ENCODE measurements around the gene SH2D3A.
"Not testable (repeated sequence)": the region's sequence is repeated elsewhere in the genome, so short reads cannot be mapped to it uniquely, and the experiment has no call there.

The SH2D3A gene

DNA sequence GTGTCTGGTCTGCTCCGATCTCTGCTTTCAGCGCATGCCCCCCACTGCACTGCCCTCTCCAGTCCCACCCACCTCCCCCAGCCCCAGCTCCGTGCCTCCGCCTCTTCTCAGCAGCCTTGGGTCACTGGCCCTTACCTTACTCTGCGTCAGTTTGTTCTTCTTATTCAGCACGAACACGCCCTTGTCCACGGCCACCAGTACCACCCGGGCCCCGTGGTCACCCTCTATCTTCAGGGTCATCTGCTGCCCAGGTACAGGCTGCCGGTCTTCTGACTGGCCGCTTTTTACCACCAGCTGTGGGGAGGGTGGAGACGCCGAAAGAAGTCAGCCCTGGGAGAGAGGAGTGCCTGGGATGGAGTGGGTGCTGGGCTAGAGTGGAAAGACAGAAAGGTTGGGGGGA is 57.7 kb downstream of the SH2D3A start:
- DNase-seq (ENCODE audit: low read depth in 2 of 2) = no peak
- TF ChIP-seq, protein P1, sequence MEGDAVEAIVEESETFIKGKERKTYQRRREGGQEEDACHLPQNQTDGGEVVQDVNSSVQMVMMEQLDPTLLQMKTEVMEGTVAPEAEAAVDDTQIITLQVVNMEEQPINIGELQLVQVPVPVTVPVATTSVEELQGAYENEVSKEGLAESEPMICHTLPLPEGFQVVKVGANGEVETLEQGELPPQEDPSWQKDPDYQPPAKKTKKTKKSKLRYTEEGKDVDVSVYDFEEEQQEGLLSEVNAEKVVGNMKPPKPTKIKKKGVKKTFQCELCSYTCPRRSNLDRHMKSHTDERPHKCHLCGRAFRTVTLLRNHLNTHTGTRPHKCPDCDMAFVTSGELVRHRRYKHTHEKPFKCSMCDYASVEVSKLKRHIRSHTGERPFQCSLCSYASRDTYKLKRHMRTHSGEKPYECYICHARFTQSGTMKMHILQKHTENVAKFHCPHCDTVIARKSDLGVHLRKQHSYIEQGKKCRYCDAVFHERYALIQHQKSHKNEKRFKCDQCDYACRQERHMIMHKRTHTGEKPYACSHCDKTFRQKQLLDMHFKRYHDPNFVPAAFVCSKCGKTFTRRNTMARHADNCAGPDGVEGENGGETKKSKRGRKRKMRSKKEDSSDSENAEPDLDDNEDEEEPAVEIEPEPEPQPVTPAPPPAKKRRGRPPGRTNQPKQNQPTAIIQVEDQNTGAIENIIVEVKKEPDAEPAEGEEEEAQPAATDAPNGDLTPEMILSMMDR (IDR thresholded peaks at IDR 0.05; ENCODE audit: low read depth, low read length) = no peak
- H3K4me3 ChIP-seq (replicated peaks in 1 of 2; ENCODE audit: low read depth in 2 of 2, low read length in 2 of 2) = no peak overlapping the region

DNA sequence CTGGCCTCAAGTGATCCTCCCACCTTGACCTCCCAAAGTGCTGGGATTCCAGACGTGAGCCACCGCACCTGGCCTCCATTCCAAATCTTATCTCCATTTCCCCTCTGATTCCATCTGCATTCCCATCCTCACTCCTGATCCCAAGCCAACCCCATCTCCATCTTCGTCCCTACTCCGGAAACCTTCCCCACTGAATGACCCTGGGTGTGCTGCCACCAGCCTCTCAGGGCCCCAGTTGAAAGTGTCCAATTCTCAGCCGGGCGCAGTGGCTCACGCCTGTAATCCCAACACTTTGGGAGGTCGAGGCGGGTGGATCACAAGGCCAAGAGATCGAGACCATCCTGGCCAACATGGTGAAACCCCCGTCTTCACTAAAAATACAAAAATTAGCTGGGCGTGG is 58.3 kb downstream of the SH2D3A start:
- not testable (repeated sequence) for DNase-seq (ENCODE audit: low read depth in 2 of 2); H3K4me3 ChIP-seq (replicated peaks in 1 of 2; ENCODE audit: low read depth in 2 of 2, low read length in 2 of 2)

DNA sequence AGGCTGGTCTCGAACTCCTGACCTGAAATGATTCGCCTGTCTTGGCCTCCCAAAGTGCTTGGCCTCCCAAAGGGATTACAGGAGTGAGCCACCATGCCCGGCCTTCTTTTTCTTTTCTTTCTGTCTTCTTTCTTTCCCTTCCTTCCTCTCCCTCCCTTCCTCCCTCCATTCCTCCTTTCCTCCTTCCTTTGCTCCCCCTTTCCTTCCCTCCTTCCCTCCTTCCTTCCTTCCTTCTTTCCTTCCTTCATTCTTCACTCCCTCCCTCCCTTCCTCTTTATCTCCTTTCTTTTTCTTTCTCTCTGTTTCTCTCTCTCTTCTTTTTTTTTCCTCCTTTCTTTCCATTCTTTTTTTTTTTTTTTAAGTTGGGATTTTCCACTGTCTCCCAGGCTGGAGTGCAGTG is 58.9 kb downstream of the SH2D3A start:
- no peak overlapping the region for H3K4me3 ChIP-seq (replicated peaks in 1 of 2; ENCODE audit: low read depth in 2 of 2, low read length in 2 of 2)
- no peak for DNase-seq (ENCODE audit: low read depth in 2 of 2)
- TF ChIP-seq, protein P1 (IDR thresholded peaks at IDR 0.05; ENCODE audit: low read depth, low read length) = no peak

DNA sequence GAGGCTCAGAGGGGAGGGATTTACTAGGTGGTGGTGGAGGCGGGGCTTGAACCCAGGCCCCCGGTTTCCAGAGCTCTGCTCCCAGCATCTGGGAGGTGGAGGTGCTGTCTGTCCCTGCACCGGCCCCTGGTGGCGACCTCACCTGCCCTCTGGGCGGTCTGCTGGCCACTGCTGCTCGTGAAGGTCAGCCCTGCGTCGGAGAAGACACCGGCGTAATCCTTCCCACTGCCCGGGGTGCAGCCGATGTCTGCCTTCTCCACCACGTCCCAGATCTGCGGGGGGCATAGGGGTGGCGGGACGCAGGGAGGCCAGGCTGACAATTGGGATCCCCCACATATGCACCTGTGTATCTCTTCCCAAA is 59.6 kb downstream of the SH2D3A start:
- no peak for DNase-seq (ENCODE audit: low read depth in 2 of 2)
- TF ChIP-seq, protein P1 (IDR thresholded peaks at IDR 0.05; ENCODE audit: low read depth, low read length) = no peak
- H3K4me3 ChIP-seq (replicated peaks in 1 of 2; ENCODE audit: low read depth in 2 of 2, low read length in 2 of 2) = no peak overlapping the region

DNA sequence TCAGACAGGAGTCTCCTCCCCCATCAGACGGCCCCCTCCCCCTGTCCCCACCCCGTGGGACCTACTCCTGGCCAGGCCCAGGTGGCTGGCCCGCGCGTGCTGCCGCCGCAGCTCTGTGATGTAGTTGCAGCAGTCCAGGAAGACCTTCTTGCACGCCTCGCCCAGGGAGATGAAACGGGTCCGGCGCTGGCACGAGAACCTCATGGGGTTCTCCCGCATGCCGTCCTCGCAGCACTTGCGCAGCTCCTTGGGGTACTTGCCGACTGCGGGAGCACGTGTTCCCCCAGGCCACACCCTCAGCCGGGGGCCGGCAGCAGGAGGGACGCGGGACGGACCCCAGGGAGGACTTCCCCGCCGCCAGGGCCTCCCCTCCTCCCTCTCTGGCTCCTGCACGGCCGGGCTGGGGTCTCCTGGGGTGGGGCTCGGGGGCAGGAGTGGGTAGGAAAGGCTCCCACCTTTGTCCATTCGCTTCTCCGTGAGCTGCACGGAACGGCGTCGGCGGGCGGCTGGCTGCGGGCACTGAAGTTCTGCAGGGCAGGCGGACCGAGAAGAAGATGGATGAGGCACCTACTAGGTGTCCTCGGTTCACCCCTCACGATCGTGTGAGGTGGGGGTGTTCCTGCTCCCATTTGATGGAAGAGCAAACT is 60.1 kb downstream of the SH2D3A start:
- TF ChIP-seq, protein P1 (IDR thresholded peaks at IDR 0.05; ENCODE audit: low read depth, low read length) = no peak
- no peak for DNase-seq (ENCODE audit: low read depth in 2 of 2)
- no peak overlapping the region for H3K4me3 ChIP-seq (replicated peaks in 1 of 2; ENCODE audit: low read depth in 2 of 2, low read length in 2 of 2)

DNA sequence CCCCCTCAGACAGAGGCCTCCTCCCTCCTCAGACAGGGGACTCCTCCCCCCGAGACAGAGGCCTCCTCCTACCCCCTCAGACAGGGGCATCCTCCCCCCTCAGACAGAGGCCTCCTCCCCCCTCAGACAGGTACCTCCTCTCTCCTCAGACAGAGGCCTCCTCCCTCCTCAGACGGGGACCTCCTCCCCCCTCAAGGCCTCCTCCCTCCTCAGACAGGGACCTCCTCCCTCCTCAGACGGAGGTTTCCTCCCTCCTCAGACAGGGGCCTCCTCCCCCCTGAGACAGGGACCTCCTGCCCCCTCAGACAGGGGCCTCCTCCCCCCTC is 60.6 kb downstream of the SH2D3A start:
- TF ChIP-seq, protein P1 (IDR thresholded peaks at IDR 0.05; ENCODE audit: low read depth, low read length) = no peak
- H3K4me3 ChIP-seq (replicated peaks in 1 of 2; ENCODE audit: low read depth in 2 of 2, low read length in 2 of 2) = no peak overlapping the region
- no peak for DNase-seq (ENCODE audit: low read depth in 2 of 2)

DNA sequence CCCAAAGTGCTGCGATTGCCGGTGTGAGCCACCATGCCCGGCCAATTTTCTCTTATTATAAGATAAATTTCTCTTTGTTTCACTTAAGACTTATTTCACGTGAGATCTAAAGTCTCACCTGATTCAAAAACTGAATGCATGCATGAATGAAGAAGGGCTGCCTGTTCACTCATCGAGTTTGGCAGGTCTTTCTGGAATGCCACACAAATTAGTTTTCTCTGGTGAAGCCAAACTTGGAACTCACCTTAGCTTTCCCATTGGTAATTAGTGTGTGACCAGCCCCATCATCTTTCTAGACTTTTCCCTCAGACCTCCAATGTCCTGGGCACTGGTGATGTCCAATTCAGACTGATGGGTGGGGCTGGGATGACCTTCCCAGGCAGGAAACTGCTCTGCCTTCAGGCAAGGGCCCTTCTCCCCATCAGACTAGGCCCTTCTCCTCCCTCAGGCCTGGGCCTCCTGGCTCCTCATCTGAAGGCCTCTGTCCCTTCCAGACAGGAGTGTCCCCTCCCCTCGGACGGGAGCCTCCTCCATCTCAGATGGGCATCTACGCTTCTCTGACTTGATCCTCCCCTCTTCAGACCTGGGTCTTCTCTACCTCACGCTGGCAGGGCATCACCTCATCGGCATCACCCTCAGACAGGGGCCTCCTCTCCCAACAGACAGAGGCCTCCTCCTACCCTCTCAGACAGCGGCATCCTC is 61.2 kb downstream of the SH2D3A start:
- TF ChIP-seq, protein P1 (IDR thresholded peaks at IDR 0.05; ENCODE audit: low read depth, low read length) = no peak
- H3K4me3 ChIP-seq (replicated peaks in 1 of 2; ENCODE audit: low read depth in 2 of 2, low read length in 2 of 2) = no peak overlapping the region
- no peak for DNase-seq (ENCODE audit: low read depth in 2 of 2)

All from cardiac fibroblast (primary cell).